ENCODE data around the gene SLC38A10. TPM values are rescaled to one million over a fixed set of nuclear protein-coding genes. Genes with fewer than 3 reads are reported as not detected.

The SLC38A10 gene
- total and polyA plus RNA-seq, 10 of the 15 experiments (the other 5 are each of a cell fraction or from before 2014, with no cell fraction given) = 0.52 to 67.9 (median 22.1) TPM

GRCh38 chr17:81261582-81262336 lies 33.3 kb downstream of the SLC38A10 start:
- Histone ChIP-seq H3K4me3 (no peak overlapping the region), H3K79me2 (ENCODE audit: control insufficient read depth, insufficient read depth, low read length) (no peaks in the 10 kb centered on the region), H3K27ac (ENCODE audit: control insufficient read depth, insufficient read depth) (no peak overlapping the region), H3K9me3 (replicated peaks; ENCODE audit: control insufficient read depth, insufficient read depth, low read length) (no peaks in the 10 kb centered on the region), H3K27me3 (replicated peaks in 1 of 2; ENCODE audit: control insufficient read depth in 2 of 2, insufficient read depth in 2 of 2, low read length in 1 of 2) (no peaks in the 10 kb centered on the region), H3K36me3 (ENCODE audit: control insufficient read depth in 2 of 2, insufficient read depth in 2 of 2, low read length in 1 of 2) (peaks cover 12 to 23% of the 10 kb centered on the region in 2 experiments; a peak in 3 of 4 replicates), H3K4me1 (ENCODE audit: control insufficient read depth, insufficient read depth, low read length) (no peaks in the 10 kb centered on the region), H3K4me2 (ENCODE audit: control insufficient read depth, insufficient read depth) (no peak overlapping the region), H2AFZ (ENCODE audit: control insufficient read depth, low read depth, low read length) (no peak overlapping the region), H3K9ac (ENCODE audit: control insufficient read depth, insufficient read depth, low read length) (no peak overlapping the region), H4K20me1 (ENCODE audit: control insufficient read depth, insufficient read depth) (no peaks in the 10 kb centered on the region)
- in situ Hi-C loops (cut with MboI) = no loop called here
- DNase-seq (ENCODE audit: low read depth, low spot score) (no peak), ATAC-seq (no peak), FAIRE-seq (no peak)
- POLR2A ChIA-PET = no interaction called here
- BruUV-seq (replicated peaks) = no TSS peak
- intact Hi-C loops (cut with micrococcal nuclease; ENCODE audit: unreplicated experiment) = no loop called here
- CTCF ChIA-PET = no interaction called here
- RAD21 ChIA-PET (ENCODE audit: unreplicated experiment) = no interaction called here
- SMC1A ChIA-PET (ENCODE audit: uncharacterized antibody, unreplicated experiment) = no interaction called here
- 95% methylated on average over 36 of the region's 36 CpGs for WGBS (ENCODE audit: insufficient coverage, insufficient replicate concordance, low lambda C conversion rate, missing lambda C conversion rate)
- TF ChIP-seq MEF2B (IDR thresholded peaks at IDR 0.05; ENCODE audit: partially characterized antibody, poor library complexity, severe bottlenecking) (no peak), RCOR1 (conservative IDR thresholded peaks at IDR 0.05; ENCODE audit: low read depth, low read length) (no peak)

DNA sequence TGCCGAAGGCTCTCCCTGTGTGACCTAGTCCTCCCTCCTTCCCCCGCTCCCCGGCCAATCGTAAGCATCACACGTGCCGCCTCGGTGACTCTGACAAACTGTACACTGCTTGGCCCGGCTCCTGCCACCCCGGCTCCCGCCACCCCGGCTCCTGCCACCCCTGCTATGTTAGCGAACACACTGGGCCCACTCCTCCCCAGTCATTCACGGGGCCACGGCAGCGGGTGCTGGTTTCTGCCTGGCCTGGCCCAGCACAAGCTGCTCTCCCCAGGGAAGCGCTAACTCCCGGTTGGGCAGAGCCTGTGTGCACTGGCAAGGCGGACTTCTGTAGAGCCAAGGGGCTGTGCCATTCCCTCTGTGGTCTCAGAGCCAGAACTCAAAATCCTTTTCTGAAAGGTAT lies 34.0 kb downstream of the SLC38A10 start:
- no peak for ATAC-seq
- ChIA-PET SMC1A (ENCODE audit: uncharacterized antibody, unreplicated experiment) (no interaction called here), CTCF (no interaction called here), RAD21 (ENCODE audit: unreplicated experiment) (no interaction called here), POLR2A (no interaction called here)
- H4K20me1 ChIP-seq (ENCODE audit: control insufficient read depth, insufficient read depth) = no peaks in the 10 kb centered on the region
- no peaks in the 10 kb centered on the region for H3K27me3 ChIP-seq (replicated peaks in 1 of 2; ENCODE audit: control insufficient read depth in 2 of 2, insufficient read depth in 2 of 2, low read length in 1 of 2)
- TF ChIP-seq TAF1 (IDR thresholded peaks at IDR 0.05; ENCODE audit: borderline replicate concordance, low read depth, low read length) (no peak), ZNF687 (IDR thresholded peaks at IDR 0.05) (no peak)
- no peaks in the 10 kb centered on the region for H3K79me2 ChIP-seq (ENCODE audit: control insufficient read depth, insufficient read depth, low read length)
- intact Hi-C loops (cut with micrococcal nuclease; ENCODE audit: unreplicated experiment) = no loop called here
- FAIRE-seq = no peak
- H3K4me2 ChIP-seq (ENCODE audit: control insufficient read depth, insufficient read depth) = no peak overlapping the region
- H3K36me3 ChIP-seq (ENCODE audit: control insufficient read depth in 2 of 2, insufficient read depth in 2 of 2, low read length in 1 of 2) = peaks cover 12 to 23% of the 10 kb centered on the region in 2 experiments; a peak in 3 of 4 replicates
- in situ Hi-C loops (cut with MboI) = no loop called here
- no peak overlapping the region for H3K27ac ChIP-seq (ENCODE audit: control insufficient read depth, insufficient read depth)
- H3K4me3 ChIP-seq = no peak overlapping the region
- WGBS (ENCODE audit: insufficient coverage, insufficient replicate concordance, low lambda C conversion rate, missing lambda C conversion rate) = 96% methylated on average over 12 of the region's 18 CpGs
- H3K9ac ChIP-seq (ENCODE audit: control insufficient read depth, insufficient read depth, low read length) = no peak overlapping the region
- BruUV-seq (replicated peaks) = no TSS peak
- no peaks in the 10 kb centered on the region for H3K4me1 ChIP-seq (ENCODE audit: control insufficient read depth, insufficient read depth, low read length)
- H3K9me3 ChIP-seq (replicated peaks; ENCODE audit: control insufficient read depth, insufficient read depth, low read length) = no peaks in the 10 kb centered on the region
- no peak for DNase-seq (ENCODE audit: low read depth, low spot score)
- H2AFZ ChIP-seq (ENCODE audit: control insufficient read depth, low read depth, low read length) = no peak overlapping the region
